ENCODE measurements around the gene CNTN4.

DNA sequence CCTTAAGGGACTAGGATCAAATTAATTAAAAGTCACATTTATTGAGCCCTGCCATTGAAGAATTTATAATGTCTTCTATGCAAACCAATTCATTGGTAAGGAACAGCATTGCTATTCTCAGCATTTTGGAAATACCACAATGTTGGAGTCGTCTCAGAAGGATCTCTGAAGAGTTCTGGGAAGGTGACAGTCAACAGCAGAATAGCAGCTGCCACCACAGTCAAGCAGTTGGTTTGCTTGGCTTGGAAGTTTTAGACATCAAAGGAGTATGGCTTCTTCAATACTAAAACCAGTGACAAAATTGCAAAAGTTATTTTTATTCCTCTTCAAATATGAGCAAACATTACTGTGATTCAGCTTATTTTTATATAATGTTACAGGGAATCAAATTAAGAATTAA, 167.9 kb downstream of the CNTN4 start:
- TF ChIP-seq, protein P1, sequence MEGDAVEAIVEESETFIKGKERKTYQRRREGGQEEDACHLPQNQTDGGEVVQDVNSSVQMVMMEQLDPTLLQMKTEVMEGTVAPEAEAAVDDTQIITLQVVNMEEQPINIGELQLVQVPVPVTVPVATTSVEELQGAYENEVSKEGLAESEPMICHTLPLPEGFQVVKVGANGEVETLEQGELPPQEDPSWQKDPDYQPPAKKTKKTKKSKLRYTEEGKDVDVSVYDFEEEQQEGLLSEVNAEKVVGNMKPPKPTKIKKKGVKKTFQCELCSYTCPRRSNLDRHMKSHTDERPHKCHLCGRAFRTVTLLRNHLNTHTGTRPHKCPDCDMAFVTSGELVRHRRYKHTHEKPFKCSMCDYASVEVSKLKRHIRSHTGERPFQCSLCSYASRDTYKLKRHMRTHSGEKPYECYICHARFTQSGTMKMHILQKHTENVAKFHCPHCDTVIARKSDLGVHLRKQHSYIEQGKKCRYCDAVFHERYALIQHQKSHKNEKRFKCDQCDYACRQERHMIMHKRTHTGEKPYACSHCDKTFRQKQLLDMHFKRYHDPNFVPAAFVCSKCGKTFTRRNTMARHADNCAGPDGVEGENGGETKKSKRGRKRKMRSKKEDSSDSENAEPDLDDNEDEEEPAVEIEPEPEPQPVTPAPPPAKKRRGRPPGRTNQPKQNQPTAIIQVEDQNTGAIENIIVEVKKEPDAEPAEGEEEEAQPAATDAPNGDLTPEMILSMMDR (IDR thresholded peaks at IDR 0.05; ENCODE audit: low read depth, low read length, missing input control) = no peak
- TF ChIP-seq TAF1 (conservative IDR thresholded peaks at IDR 0.05) (no peak), EGR1 (IDR thresholded peaks at IDR 0.05; ENCODE audit: low read depth in 2 of 2) (no peak), YY1 (IDR thresholded peaks at IDR 0.05) (no peak), RAD21 (IDR thresholded peaks at IDR 0.05) (no peak), JUND (IDR thresholded peaks at IDR 0.05) (no peak), NR2F2 (IDR thresholded peaks at IDR 0.05) (no peak), REST (IDR thresholded peaks at IDR 0.05) (no peak), MAX (IDR thresholded peaks at IDR 0.05) (no peak), HNF4G (IDR thresholded peaks at IDR 0.05) (no peak), SP1 (IDR thresholded peaks at IDR 0.05) (no peak), RXRA (IDR thresholded peaks at IDR 0.05) (no peak), GABPA (IDR thresholded peaks at IDR 0.05 in 1 of 2, conservative IDR thresholded peaks at IDR 0.05 in 1 of 2) (no peak)

Measured in liver (tissue), 3 donors.